Aorta (tissue), 5 donors: Measurements from ENCODE around the gene CFHR1. TPM values are rescaled to one million over a fixed set of nuclear protein-coding genes. Genes with fewer than 3 reads are reported as not detected.
"Not testable (repeated sequence)": the region's sequence is repeated elsewhere in the genome, so short reads cannot be mapped to it uniquely, and the experiment has no call there.

ENCODE experiments used
- ATAC-seq: fragments of 200-7000 bp; cut with Tn5 transposase; one replicate; pipeline ENCODE4 v1.9.1; 2022; ENCODE audit warnings: moderate library complexity; ENCODE audit not compliant: low FRiP score
- DNase-seq, 2 donors: peaks; one replicate each; pipeline ENCODE4 v3.0.0-alpha.2; 2020
- H3K27ac ChIP-seq, 2 donors: one replicate each; pipeline ENCODE4 v1.5.1; 2013; ENCODE audit warnings: low read length in 2 of 2, mild to moderate bottlenecking in 2 of 2, moderate library complexity in 2 of 2, control low read depth in 1 of 2, inconsistent platforms in 1 of 2, low read depth in 1 of 2
- H3K27me3 ChIP-seq, 2 donors: one replicate each; pipeline ENCODE4 v1.6.1; 2013; ENCODE audit warnings: control low read depth in 1 of 2, low read length in 1 of 2, mild to moderate bottlenecking in 1 of 2, moderate library complexity in 1 of 2; ENCODE audit not compliant: insufficient read depth in 2 of 2, control insufficient read depth in 1 of 2
- H3K36me3 ChIP-seq, 2 donors: one replicate each; pipeline ENCODE4 v1.6.1; 2013; ENCODE audit warnings: control low read depth in 1 of 2, low read length in 1 of 2, mild to moderate bottlenecking in 1 of 2; ENCODE audit not compliant: insufficient read depth in 2 of 2, control insufficient read depth in 1 of 2
- H3K4me1 ChIP-seq, 2 donors: one replicate each; pipeline ENCODE4 v1.6.1; 2013; ENCODE audit warnings: low read length in 2 of 2, control low read depth in 1 of 2, mild to moderate bottlenecking in 1 of 2, moderate library complexity in 1 of 2; ENCODE audit not compliant: insufficient read depth in 2 of 2, control insufficient read depth in 1 of 2
- H3K4me3 ChIP-seq, 2 donors: one replicate each; pipeline ENCODE4 v1.5.1; 2013; ENCODE audit warnings: low read length in 2 of 2, control low read depth in 1 of 2, mild to moderate bottlenecking in 1 of 2
- H3K9me3 ChIP-seq: one replicate; pipeline ENCODE4 v1.6.1; 2013; ENCODE audit warnings: mild to moderate bottlenecking, low read length; ENCODE audit not compliant: control insufficient read depth
- WGBS, 2 donors: extraction: QIAGEN DNeasy Blood & Tissue Kit; methylation state at CpG; one replicate each; pipeline ENCODE4 v1.1.7; 2013; 5-methylcytosine and 5-hydroxymethylcytosine counted together
- intact Hi-C, 2 donors: fragments of 100-400 bp; cut with DNase I; formaldehyde crosslinking; loops; one replicate each; pipeline versions ENCODE4 v1.14.2 to v1.15.0; 2022
- long read RNA-seq, 2 donors: library from polyadenylated mRNA; unstranded; transcript quantifications; one replicate each; pipeline ENCODE4 v2.0.0, GENCODE V29; 2020 to 2021
- polyA plus RNA-seq, 2 donors: library from polyadenylated mRNA; stranded (reverse); fragments of 200-250 nt; gene quantifications; one replicate each; pipeline ENCODE4 v1.2.3, GENCODE V29; 2013
- total RNA-seq, 2 donors: library from RNA; stranded (reverse); fragmentation: NEBNext Ultra II Directional; extraction: Animal tissue kit (Norgen Biotek cat#: 25700); gene quantifications; one replicate each; pipeline ENCODE4 v1.2.1, GENCODE V29; 2021
- donor health status: healthy with polysubstance abuse.
- donor health status: Bipolar disorder and iron deficiency.
- donor health status: DM: no; HTN: no; CAD: no.
- donor health status: DM: no; HTN: no; CAD: no.
- donor health status: DM: yes; HTN: yes; CAD: no.

CFHR1 gene
- 1 to 10 TPM; 1.7 to 1.9 TPM for total RNA-seq
- polyA plus RNA-seq, result 1 to 10 TPM in 1 of 2 donors, under 1 TPM in 1; 0.10 to 1.8 TPM
- long read RNA-seq, donor 1, result 0 reads
- long read RNA-seq, donor 2, partial matches to known transcripts, result 1 of 1 reads
- long read RNA-seq, donor 2, other reads (novel, unspliced or antisense), result 0 of 1 reads

DNA sequence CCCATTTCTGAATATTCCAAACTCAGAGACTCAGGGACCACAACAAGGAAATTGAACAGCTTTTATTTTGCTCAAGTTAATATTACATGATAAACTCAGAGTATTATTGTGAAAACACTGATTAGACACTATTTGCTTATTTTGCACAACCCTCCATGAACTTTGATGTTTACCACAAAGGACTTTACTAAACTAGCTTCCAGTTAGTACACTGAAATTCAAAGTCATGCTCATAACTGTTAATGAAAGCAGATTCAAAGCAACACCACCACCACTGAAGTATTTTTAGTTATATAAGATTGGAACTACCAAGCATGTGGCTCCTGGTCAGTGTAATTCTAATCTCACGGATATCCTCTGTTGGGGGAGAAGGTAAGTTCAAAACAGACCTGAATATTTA is at the start of gene CFHR1:
TSS of gene CFHR1 (plus strand) at position 201 of the 400 bp plus-strand sequence. CDS start at position 315, 114 bp downstream.
- H3K9me3 ChIP-seq, intact Hi-C loops, H3K36me3 ChIP-seq, DNase-seq, H3K4me3 ChIP-seq, H3K27ac ChIP-seq, ATAC-seq, H3K4me1 ChIP-seq, H3K27me3 ChIP-seq: not testable (repeated sequence)
- no CpG with 5 or more reads among the region's 1 CpG for WGBS, 2 donors

DNA sequence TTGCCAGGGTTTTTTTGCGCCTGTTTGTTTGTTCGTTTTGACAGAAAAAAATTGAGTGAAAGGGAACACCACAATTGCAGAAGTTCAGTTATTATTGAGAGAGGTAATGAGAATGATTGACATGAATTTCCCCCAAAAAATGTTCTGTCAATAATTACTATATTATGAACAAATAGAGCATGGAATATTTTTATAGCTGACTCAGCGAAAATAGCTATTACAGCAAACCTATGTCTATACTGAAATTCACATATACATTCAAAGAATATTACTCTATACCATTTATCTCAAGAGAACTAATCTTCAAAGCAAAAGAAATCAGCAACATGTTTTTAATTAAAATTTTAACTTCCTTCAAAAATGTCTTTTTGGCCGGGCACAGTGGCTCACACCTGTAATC is 49.7 kb upstream of the CFHR1 start:
- H3K36me3 ChIP-seq, H3K9me3 ChIP-seq, H3K4me1 ChIP-seq, H3K4me3 ChIP-seq, DNase-seq, intact Hi-C loops, H3K27me3 ChIP-seq, H3K27ac ChIP-seq, ATAC-seq: not testable (repeated sequence)
- 88 to 91% methylated on average over 4 of the region's 4 CpGs for WGBS, 2 donors

DNA sequence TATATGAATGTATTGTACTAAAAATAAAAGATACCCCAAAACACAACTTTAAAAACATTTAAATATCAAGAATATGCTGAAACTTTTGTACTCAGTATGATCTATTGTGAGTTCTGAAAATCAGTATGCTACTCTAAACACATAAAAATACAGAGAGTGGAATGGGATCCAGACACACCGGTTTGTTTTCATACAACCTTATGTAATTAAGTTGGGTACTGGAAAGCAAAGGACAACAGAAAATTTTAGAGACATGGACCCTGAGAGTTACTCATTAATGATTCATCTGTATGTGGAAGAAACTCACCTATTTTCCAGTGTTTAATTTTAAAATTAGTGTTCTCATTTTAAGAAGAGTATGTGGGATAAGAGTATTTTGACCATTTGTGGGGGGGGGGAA is 45.8 kb upstream of the CFHR1 start:
- Histone ChIP-seq H3K4me1 (no peaks in the 10 kb centered on the region), H3K36me3 (no peaks in the 10 kb centered on the region), H3K9me3 (no peaks in the 10 kb centered on the region), H3K27ac (no peak overlapping the region), H3K27me3 (no peaks in the 10 kb centered on the region), H3K4me3 (no peak overlapping the region)
- intact Hi-C loops, result no loop called here
- ATAC-seq (no peak), DNase-seq (no peak)
- WGBS, 2 donors, result 88 to 93% methylated on average over 1 of the region's 1 CpG

GRCh38 chr1:196774175-196774574 is 45.4 kb upstream of the CFHR1 start:
- Histone ChIP-seq H3K36me3 (no peaks in the 10 kb centered on the region), H3K27me3 (no peaks in the 10 kb centered on the region), H3K27ac (no peak overlapping the region), H3K4me1 (no peaks in the 10 kb centered on the region), H3K4me3 (no peak overlapping the region), H3K9me3 (no peaks in the 10 kb centered on the region)
- 51 to 61% methylated on average over 2 of the region's 2 CpGs for WGBS, 2 donors
- ATAC-seq, result no peak
- no peak for DNase-seq
- intact Hi-C loops, result no loop called here

GRCh38 chr1:196774603-196775002 is 44.9 kb upstream of the CFHR1 start, which contains the start of gene CFHR3:
Gene CFHR3, plus strand, starts transcription at chr1:196774840. Its CDS starts 47 bp downstream, at chr1:196774887.
- Histone ChIP-seq H3K9me3 (no peaks in the 10 kb centered on the region), H3K27ac (no peak within 1 kb of the TSS), H3K4me1 (no peaks in the 10 kb centered on the region), H3K36me3 (no peaks in the 10 kb centered on the region), H3K27me3 (no peaks in the 10 kb centered on the region), H3K4me3 (no peak within 1 kb of the TSS)
- DNase-seq (no peak), ATAC-seq (no peak)
- intact Hi-C loops, result no loop called here

- no peak for DNase-seq
- Histone ChIP-seq H3K9me3 (no peaks in the 10 kb centered on the region), H3K27ac (no peak overlapping the region), H3K36me3 (no peaks in the 10 kb centered on the region), H3K4me1 (no peaks in the 10 kb centered on the region), H3K27me3 (no peaks in the 10 kb centered on the region), H3K4me3 (no peak overlapping the region)
- WGBS, 2 donors, result 89 to 90% methylated on average over 13 of the region's 13 CpGs
- intact Hi-C loops, result no loop called here
- ATAC-seq, result no peak
Observed at GRCh38 chr1:196777603-196778002, 41.9 kb upstream of the CFHR1 start.

DNA sequence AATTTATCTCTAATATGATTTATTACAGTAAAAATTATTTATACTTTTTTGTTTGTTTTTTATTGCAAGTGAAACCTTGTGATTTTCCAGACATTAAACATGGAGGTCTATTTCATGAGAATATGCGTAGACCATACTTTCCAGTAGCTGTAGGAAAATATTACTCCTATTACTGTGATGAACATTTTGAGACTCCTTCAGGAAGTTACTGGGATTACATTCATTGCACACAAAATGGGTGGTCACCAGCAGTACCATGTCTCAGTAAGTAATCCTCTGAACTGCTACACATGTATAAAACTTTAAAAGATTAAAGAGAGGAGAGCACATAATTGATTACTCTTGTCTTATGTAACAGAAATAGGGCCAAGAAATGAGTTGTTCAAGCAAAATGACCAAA is 40.4 kb upstream of the CFHR1 start:
- ATAC-seq (no peak), DNase-seq (no peak)
- Histone ChIP-seq H3K4me1 (no peaks in the 10 kb centered on the region), H3K36me3 (no peaks in the 10 kb centered on the region), H3K4me3 (no peak overlapping the region), H3K9me3 (no peaks in the 10 kb centered on the region), H3K27me3 (no peaks in the 10 kb centered on the region), H3K27ac (no peak overlapping the region)
- 76 to 77% methylated on average over 1 of the region's 1 CpG for WGBS, 2 donors
- intact Hi-C loops, result no loop called here

GRCh38 chr1:196791252-196791651 is 28.3 kb upstream of the CFHR1 start:
- ATAC-seq, intact Hi-C loops, H3K9me3 ChIP-seq, H3K36me3 ChIP-seq, DNase-seq, H3K4me3 ChIP-seq, H3K27ac ChIP-seq, H3K27me3 ChIP-seq, H3K4me1 ChIP-seq: not testable (repeated sequence)
- WGBS, 2 donors, result 81 to 90% methylated on average over 1 of the region's 1 CpG

GRCh38 chr1:196794103-196794502 is 25.4 kb upstream of the CFHR1 start:
- H3K27me3 ChIP-seq, intact Hi-C loops, H3K36me3 ChIP-seq, DNase-seq, ATAC-seq, H3K4me3 ChIP-seq, H3K9me3 ChIP-seq, H3K4me1 ChIP-seq, H3K27ac ChIP-seq: not testable (repeated sequence)
- 37 to 39% methylated on average over 4 of the region's 4 CpGs for WGBS, 2 donors
